WTC11 (cell line): Measurements from ENCODE around the gene LDLR. TPM values are rescaled to one million over a fixed set of nuclear protein-coding genes. Genes with fewer than 3 reads are reported as not detected.

Source experiments
- ATAC-seq: fragments of 200-7000 bp; cut with Tn5 transposase; 2 replicates; pipeline ENCODE4 v1.10.0; 2021; ENCODE audit warnings: mild to moderate bottlenecking, moderate library complexity
- CTCF ChIA-PET: fragments of 300-600 bp; sonication (Branson Sonifier 250); formaldehyde crosslinking; loops from one replicate; lab custom pipeline; 2021; ENCODE audit warnings: antibody characterized with exemption; lab: Charles Lee
- POLR2A ChIA-PET: fragments of 350-600 bp; sonication (Branson Sonifier 250); formaldehyde crosslinking; loops from one replicate; lab custom pipeline; 2021; ENCODE audit warnings: antibody characterized with exemption; lab: Charles Lee
- DNase-seq: peaks from one replicate; pipeline ENCODE4 v3.0.0; 2021; ENCODE audit warnings: low spot score
- H3K27ac Mint-ChIP-seq: 2 replicates; pipeline ENCODE4 v1.8.0; 2021; ENCODE audit warnings: mixed read lengths
- H3K27me3 Mint-ChIP-seq: 2 replicates; pipeline ENCODE4 v1.8.0; 2021; ENCODE audit warnings: low read depth, mild to moderate bottlenecking, moderate library complexity, mixed read lengths
- H3K36me3 Mint-ChIP-seq: 2 replicates; pipeline ENCODE4 v1.8.0; 2021; ENCODE audit warnings: mixed read lengths
- H3K4me1 Mint-ChIP-seq: 2 replicates; pipeline ENCODE4 v1.8.0; 2022; ENCODE audit warnings: mixed read lengths
- H3K4me3 Mint-ChIP-seq: 2 replicates; pipeline ENCODE4 v1.8.0; 2021; ENCODE audit warnings: mild to moderate bottlenecking, moderate library complexity, mixed read lengths
- H3K9me3 Mint-ChIP-seq: 2 replicates; pipeline ENCODE4 v1.8.0; 2021; ENCODE audit warnings: mixed read lengths
- CBFB ChIP-seq: sonication (generic); formaldehyde crosslinking; IDR thresholded peaks from 2 replicates; pipeline ENCODE4 v1.8.1; 2022; ENCODE audit warnings: mild to moderate bottlenecking, low read depth, missing genetic modification reagents
- FOXK1 ChIP-seq: sonication (generic); formaldehyde crosslinking; IDR thresholded peaks from 2 replicates; pipeline ENCODE4 v1.8.0; 2022; ENCODE audit warnings: mild to moderate bottlenecking, moderate library complexity, missing genetic modification reagents
- GTF2I ChIP-seq: fragments of 250-450 bp; sonication (Bioruptor Pico); conservative IDR thresholded peaks from 2 replicates; pipeline ENCODE4 v1.4.0; 2021; ENCODE audit warnings: mild to moderate bottlenecking
- HMGA2 ChIP-seq: fragments of 250-450 bp; sonication (Bioruptor Pico); IDR thresholded peaks from 2 replicates; pipeline ENCODE4 v1.4.0; 2021; ENCODE audit warnings: mild to moderate bottlenecking, moderate library complexity
- JAZF1 ChIP-seq: fragments of 250-450 bp; sonication (Bioruptor Pico); IDR thresholded peaks from 2 replicates; pipeline ENCODE4 v1.9.0; 2021; ENCODE audit warnings: moderate library complexity, mild to moderate bottlenecking, inconsistent platforms
- NFE2L1 ChIP-seq: sonication (generic); formaldehyde crosslinking; IDR thresholded peaks from 2 replicates; pipeline ENCODE4 v1.8.1; 2023; ENCODE audit warnings: missing genetic modification reagents
- PRRX2 ChIP-seq: fragments of 250-450 bp; sonication (Bioruptor Pico); IDR thresholded peaks from 2 replicates; pipeline ENCODE4 v1.8.0; 2021; ENCODE audit warnings: mild to moderate bottlenecking
- SP1 ChIP-seq: sonication (generic); formaldehyde crosslinking; conservative IDR thresholded peaks from 2 replicates; pipeline ENCODE4 v1.8.1; 2022; ENCODE audit warnings: missing genetic modification reagents
- TP53 ChIP-seq: sonication (generic); formaldehyde crosslinking; IDR thresholded peaks from 2 replicates; pipeline ENCODE4 v1.8.1; 2023; ENCODE audit warnings: mild to moderate bottlenecking, missing genetic modification reagents
- ZBTB21 ChIP-seq: sonication (generic); formaldehyde crosslinking; IDR thresholded peaks from 2 replicates; pipeline ENCODE4 v1.8.1; 2023; ENCODE audit warnings: mild to moderate bottlenecking, missing genetic modification reagents, borderline replicate concordance
- ZNF396 ChIP-seq: fragments of 250-450 bp; sonication (Bioruptor Pico); IDR thresholded peaks from 2 replicates; pipeline ENCODE4 v1.8.0; 2021; ENCODE audit warnings: mild to moderate bottlenecking, moderate library complexity, borderline replicate concordance
- ZNF416 ChIP-seq: fragments of 250-450 bp; sonication (Bioruptor Pico); IDR thresholded peaks from 2 replicates; pipeline ENCODE4 v1.9.0; 2021; ENCODE audit warnings: mild to moderate bottlenecking, inconsistent platforms
- ZNF423 ChIP-seq: fragments of 250-450 bp; sonication (Bioruptor Pico); IDR thresholded peaks from 2 replicates; pipeline ENCODE4 v2.1.2; 2022; ENCODE audit warnings: mild to moderate bottlenecking, moderate library complexity
- total RNA-seq: library from RNA; stranded (reverse); gene quantifications from 3 replicates; pipeline ENCODE4 v1.2.3, GENCODE V29; 2021
- TF ChIP-seq, protein P1 (sequence below): fragments of 250-450 bp; sonication (Bioruptor Pico); conservative IDR thresholded peaks from 2 replicates; pipeline ENCODE4 v1.9.0; 2021; ENCODE audit warnings: mild to moderate bottlenecking
- TF ChIP-seq, protein P2 (sequence below): sonication (generic); formaldehyde crosslinking; conservative IDR thresholded peaks from 2 replicates; pipeline ENCODE4 v1.8.1; 2022; ENCODE audit warnings: mild to moderate bottlenecking, missing genetic modification reagents
- TF ChIP-seq, protein P3 (sequence below): sonication (generic); formaldehyde crosslinking; IDR thresholded peaks from 2 replicates; pipeline ENCODE4 v1.8.0; 2022; ENCODE audit warnings: missing genetic modification reagents
- TF ChIP-seq, protein P4 (sequence below): fragments of 250-450 bp; sonication (Bioruptor Pico); IDR thresholded peaks from 2 replicates; pipeline ENCODE4 v1.8.0; 2021; ENCODE audit warnings: mild to moderate bottlenecking
- TF ChIP-seq, protein P5 (sequence below): sonication (generic); formaldehyde crosslinking; IDR thresholded peaks from 2 replicates; pipeline ENCODE4 v1.8.1; 2023; ENCODE audit warnings: mild to moderate bottlenecking, missing genetic modification reagents, borderline replicate concordance
- TF ChIP-seq, protein P6 (sequence below): fragments of 250-450 bp; sonication (Bioruptor Pico); IDR thresholded peaks from 2 replicates; pipeline ENCODE4 v1.9.0; 2021; ENCODE audit warnings: mild to moderate bottlenecking
- TF ChIP-seq, protein P7 (sequence below): fragments of 250-450 bp; sonication (Bioruptor Pico); IDR thresholded peaks from 2 replicates; pipeline ENCODE4 v1.9.0; 2021; ENCODE audit warnings: moderate library complexity, mild to moderate bottlenecking, inconsistent platforms, borderline replicate concordance

The LDLR gene
- total RNA-seq, 1 experiment from 2014 or later = 98.9 TPM

DNA sequence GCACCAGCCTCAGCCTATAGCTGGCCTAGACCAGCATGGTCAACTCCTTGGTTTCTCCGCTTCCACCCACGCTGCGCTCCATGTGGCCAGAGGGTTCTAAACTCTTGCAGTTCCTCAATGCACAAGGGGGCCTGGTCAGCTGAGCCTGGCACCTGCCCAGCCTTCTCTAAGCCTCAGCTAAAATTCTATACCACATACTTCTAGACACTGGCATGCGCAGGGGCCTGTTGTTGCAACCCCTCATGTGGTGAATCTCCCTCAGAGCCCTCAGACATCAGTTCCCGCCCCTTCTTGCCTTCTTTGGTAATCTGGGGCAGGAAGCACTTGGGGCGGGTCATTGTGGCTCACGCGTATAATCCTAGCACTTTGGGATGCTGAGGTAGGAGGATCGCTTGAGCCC lies 19.7 kb upstream of the LDLR start:
- DNase-seq = no peak
- peaks cover 21% of the 10 kb centered on the region for H3K36me3 Mint-ChIP-seq
- no peaks in the 10 kb centered on the region; the same call in 1 of the 2 replicates for H3K27me3 Mint-ChIP-seq
- no peak overlapping the region for H3K4me3 Mint-ChIP-seq
- POLR2A ChIA-PET = interaction anchor here (1.6 kb wide), 1 partner anchor 20 kb away, joined by 6 read pairs; the partner anchor contains the start of gene LDLR
- TF ChIP-seq FOXK1 (CRISPR knock-in tag) (no peak), TP53 (CRISPR knock-in tag) (no peak), SP1 (CRISPR knock-in tag) (no peak), ZNF416 (CRISPR knock-in tag) (no peak), JAZF1 (CRISPR knock-in tag) (no peak), ZNF423 (CRISPR knock-in tag) (no peak)
- TF ChIP-seq, protein P1, sequence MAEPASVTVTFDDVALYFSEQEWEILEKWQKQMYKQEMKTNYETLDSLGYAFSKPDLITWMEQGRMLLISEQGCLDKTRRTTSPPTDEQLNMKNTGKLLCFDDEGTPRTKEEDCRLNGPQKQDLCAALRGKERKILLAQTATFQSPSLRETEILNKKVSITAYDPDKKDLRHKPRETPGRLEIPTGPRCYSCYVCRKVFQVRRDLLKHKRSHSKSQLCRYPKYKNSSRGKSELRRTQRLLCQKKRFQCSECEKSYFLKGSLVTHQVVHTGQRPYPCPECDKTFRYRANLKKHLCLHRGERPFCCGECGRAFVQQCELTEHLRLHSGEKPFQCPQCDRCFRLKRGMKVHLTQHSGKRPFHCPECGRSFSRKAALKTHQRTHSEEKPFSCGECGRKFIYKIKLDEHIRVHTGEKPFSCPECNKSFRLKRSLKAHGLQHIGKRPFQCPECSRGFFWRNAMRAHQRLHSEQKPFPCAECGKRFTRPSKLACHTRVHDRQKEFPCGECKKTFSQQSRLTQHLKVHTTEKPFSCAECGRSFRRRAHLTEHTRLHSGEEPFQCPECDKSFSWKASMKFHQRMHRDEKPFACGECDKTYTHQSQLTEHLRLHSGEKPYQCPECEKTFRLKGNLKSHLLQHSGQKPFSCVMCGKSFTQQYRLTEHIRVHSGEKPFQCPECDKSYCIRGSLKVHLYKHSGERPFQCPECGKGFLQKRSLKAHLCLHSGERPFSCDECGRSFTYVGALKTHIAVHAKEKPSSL (CRISPR knock-in tag) = no peak
- TF ChIP-seq, protein P2, sequence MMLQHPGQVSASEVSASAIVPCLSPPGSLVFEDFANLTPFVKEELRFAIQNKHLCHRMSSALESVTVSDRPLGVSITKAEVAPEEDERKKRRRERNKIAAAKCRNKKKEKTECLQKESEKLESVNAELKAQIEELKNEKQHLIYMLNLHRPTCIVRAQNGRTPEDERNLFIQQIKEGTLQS (CRISPR knock-in tag) = no peak
- TF ChIP-seq, protein P3, sequence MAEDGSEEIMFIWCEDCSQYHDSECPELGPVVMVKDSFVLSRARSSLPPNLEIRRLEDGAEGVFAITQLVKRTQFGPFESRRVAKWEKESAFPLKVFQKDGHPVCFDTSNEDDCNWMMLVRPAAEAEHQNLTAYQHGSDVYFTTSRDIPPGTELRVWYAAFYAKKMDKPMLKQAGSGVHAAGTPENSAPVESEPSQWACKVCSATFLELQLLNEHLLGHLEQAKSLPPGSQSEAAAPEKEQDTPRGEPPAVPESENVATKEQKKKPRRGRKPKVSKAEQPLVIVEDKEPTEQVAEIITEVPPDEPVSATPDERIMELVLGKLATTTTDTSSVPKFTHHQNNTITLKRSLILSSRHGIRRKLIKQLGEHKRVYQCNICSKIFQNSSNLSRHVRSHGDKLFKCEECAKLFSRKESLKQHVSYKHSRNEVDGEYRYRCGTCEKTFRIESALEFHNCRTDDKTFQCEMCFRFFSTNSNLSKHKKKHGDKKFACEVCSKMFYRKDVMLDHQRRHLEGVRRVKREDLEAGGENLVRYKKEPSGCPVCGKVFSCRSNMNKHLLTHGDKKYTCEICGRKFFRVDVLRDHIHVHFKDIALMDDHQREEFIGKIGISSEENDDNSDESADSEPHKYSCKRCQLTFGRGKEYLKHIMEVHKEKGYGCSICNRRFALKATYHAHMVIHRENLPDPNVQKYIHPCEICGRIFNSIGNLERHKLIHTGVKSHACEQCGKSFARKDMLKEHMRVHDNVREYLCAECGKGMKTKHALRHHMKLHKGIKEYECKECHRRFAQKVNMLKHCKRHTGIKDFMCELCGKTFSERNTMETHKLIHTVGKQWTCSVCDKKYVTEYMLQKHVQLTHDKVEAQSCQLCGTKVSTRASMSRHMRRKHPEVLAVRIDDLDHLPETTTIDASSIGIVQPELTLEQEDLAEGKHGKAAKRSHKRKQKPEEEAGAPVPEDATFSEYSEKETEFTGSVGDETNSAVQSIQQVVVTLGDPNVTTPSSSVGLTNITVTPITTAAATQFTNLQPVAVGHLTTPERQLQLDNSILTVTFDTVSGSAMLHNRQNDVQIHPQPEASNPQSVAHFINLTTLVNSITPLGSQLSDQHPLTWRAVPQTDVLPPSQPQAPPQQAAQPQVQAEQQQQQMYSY (CRISPR knock-in tag) = no peak
- TF ChIP-seq, all 79 proteins: peak for 0
- peak; percentile 68 for ATAC-seq
- Mint-ChIP-seq H3K4me1 (peaks cover 18% of the 10 kb centered on the region), H3K9me3 (0 out of 2 replicates have a peak, but pooled peaks cover 6% of the 10 kb centered on the region), H3K27ac (peak overlapping the region; percentile 93)
- CTCF ChIA-PET = interaction anchor here (1.2 kb wide), 1 partner anchor 34 kb away, joined by 3 read pairs; no protein-coding TSS in a partner anchor

DNA sequence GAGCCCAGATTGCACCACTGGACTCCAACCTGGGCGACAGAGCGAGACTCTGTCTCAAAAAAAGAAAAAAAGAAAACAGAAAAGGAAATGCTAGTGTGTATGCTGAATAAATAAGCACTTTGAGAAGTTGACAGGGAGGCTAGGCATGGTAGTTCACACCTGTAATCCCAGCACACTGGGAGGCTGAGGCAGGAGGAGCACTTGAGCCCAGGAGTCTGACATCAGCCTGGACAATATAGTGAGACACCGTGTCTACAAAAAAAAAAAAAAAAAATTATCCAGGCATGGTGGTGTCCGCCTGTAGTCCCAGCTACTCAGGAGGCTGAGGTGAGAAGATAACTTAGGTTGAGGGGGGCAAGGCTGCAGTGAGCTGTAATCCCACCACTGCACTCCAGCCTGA lies 19.1 kb upstream of the LDLR start:
- Mint-ChIP-seq H3K9me3 (0 out of 2 replicates have a peak, but pooled peaks cover 6% of the 10 kb centered on the region), H3K27ac (0 out of 2 replicates have a peak overlapping the region, but pooled peaks have one; percentile 93), H3K27me3 (no peaks in the 10 kb centered on the region; the same call in 1 of the 2 replicates), H3K4me1 (peaks cover 16% of the 10 kb centered on the region), H3K4me3 (no peak overlapping the region), H3K36me3 (peaks cover 16% of the 10 kb centered on the region)
- ATAC-seq (no peak), DNase-seq (no peak)
- POLR2A ChIA-PET = interaction anchor here (1.6 kb wide), 1 partner anchor 19 kb away, joined by 6 read pairs; the partner anchor contains the start of gene LDLR
- CTCF ChIA-PET = interaction anchor here (0.7 kb wide), 1 partner anchor 24 kb away, joined by 3 read pairs; no protein-coding TSS in a partner anchor
- TF ChIP-seq ZNF396 (CRISPR knock-in tag) = no peak
- no peak for TF ChIP-seq SP1 (CRISPR knock-in tag)
- TF ChIP-seq, protein P4, sequence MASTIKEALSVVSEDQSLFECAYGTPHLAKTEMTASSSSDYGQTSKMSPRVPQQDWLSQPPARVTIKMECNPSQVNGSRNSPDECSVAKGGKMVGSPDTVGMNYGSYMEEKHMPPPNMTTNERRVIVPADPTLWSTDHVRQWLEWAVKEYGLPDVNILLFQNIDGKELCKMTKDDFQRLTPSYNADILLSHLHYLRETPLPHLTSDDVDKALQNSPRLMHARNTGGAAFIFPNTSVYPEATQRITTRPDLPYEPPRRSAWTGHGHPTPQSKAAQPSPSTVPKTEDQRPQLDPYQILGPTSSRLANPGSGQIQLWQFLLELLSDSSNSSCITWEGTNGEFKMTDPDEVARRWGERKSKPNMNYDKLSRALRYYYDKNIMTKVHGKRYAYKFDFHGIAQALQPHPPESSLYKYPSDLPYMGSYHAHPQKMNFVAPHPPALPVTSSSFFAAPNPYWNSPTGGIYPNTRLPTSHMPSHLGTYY (CRISPR knock-in tag) = no peak
- TF ChIP-seq GTF2I = no peak
- no peak for TF ChIP-seq HMGA2 (CRISPR knock-in tag)
- TF ChIP-seq, protein P5, sequence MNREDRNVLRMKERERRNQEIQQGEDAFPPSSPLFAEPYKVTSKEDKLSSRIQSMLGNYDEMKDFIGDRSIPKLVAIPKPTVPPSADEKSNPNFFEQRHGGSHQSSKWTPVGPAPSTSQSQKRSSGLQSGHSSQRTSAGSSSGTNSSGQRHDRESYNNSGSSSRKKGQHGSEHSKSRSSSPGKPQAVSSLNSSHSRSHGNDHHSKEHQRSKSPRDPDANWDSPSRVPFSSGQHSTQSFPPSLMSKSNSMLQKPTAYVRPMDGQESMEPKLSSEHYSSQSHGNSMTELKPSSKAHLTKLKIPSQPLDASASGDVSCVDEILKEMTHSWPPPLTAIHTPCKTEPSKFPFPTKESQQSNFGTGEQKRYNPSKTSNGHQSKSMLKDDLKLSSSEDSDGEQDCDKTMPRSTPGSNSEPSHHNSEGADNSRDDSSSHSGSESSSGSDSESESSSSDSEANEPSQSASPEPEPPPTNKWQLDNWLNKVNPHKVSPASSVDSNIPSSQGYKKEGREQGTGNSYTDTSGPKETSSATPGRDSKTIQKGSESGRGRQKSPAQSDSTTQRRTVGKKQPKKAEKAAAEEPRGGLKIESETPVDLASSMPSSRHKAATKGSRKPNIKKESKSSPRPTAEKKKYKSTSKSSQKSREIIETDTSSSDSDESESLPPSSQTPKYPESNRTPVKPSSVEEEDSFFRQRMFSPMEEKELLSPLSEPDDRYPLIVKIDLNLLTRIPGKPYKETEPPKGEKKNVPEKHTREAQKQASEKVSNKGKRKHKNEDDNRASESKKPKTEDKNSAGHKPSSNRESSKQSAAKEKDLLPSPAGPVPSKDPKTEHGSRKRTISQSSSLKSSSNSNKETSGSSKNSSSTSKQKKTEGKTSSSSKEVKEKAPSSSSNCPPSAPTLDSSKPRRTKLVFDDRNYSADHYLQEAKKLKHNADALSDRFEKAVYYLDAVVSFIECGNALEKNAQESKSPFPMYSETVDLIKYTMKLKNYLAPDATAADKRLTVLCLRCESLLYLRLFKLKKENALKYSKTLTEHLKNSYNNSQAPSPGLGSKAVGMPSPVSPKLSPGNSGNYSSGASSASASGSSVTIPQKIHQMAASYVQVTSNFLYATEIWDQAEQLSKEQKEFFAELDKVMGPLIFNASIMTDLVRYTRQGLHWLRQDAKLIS (CRISPR knock-in tag) = no peak
- TF ChIP-seq, protein P6, sequence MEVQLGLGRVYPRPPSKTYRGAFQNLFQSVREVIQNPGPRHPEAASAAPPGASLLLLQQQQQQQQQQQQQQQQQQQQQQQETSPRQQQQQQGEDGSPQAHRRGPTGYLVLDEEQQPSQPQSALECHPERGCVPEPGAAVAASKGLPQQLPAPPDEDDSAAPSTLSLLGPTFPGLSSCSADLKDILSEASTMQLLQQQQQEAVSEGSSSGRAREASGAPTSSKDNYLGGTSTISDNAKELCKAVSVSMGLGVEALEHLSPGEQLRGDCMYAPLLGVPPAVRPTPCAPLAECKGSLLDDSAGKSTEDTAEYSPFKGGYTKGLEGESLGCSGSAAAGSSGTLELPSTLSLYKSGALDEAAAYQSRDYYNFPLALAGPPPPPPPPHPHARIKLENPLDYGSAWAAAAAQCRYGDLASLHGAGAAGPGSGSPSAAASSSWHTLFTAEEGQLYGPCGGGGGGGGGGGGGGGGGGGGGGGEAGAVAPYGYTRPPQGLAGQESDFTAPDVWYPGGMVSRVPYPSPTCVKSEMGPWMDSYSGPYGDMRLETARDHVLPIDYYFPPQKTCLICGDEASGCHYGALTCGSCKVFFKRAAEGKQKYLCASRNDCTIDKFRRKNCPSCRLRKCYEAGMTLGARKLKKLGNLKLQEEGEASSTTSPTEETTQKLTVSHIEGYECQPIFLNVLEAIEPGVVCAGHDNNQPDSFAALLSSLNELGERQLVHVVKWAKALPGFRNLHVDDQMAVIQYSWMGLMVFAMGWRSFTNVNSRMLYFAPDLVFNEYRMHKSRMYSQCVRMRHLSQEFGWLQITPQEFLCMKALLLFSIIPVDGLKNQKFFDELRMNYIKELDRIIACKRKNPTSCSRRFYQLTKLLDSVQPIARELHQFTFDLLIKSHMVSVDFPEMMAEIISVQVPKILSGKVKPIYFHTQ (CRISPR knock-in tag) = no peak
- no peak for TF ChIP-seq NFE2L1
- no peak for TF ChIP-seq CBFB (CRISPR knock-in tag)
- TF ChIP-seq PRRX2 (CRISPR knock-in tag) = no peak
- no peak for TF ChIP-seq ZBTB21
- TF ChIP-seq, protein P7, sequence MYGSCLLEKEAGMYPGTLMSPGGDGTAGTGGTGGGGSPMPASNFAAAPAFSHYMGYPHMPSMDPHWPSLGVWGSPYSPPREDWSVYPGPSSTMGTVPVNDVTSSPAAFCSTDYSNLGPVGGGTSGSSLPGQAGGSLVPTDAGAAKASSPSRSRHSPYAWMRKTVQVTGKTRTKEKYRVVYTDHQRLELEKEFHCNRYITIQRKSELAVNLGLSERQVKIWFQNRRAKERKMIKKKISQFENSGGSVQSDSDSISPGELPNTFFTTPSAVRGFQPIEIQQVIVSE = no peak
